H1 (cell line): ENCODE data around the gene MRTFB. TPM values are rescaled to one million over a fixed set of nuclear protein-coding genes. Genes with fewer than 3 reads are reported as not detected.

Experiments
- CTCF ChIA-PET: fragments of 300-600 bp; sonication (Branson Sonifier 250); formaldehyde crosslinking; loops from one replicate; lab custom pipeline; 2021; ENCODE audit not compliant: partially characterized antibody; lab: Charles Lee
- POLR2A ChIA-PET: fragments of 300-600 bp; sonication (Branson Sonifier 250); formaldehyde crosslinking; loops from one replicate; lab custom pipeline; 2021; ENCODE audit warnings: inconsistent platforms; ENCODE audit not compliant: partially characterized antibody; lab: Charles Lee
- DNase-seq, 2 experiments: peaks; one replicate each; pipeline versions ENCODE4 v3.0.0 to v3.0.0-alpha.2; 2010 to 2022; ENCODE audit warnings: low spot score in 2 of 2, low read depth in 1 of 2, mixed read lengths in 1 of 2
- FAIRE-seq: peaks from 2 replicates; lab custom pipeline; 2011; peaks lifted over from hg19 to GRCh38; lab: Jason Lieb, UNC
- H2AFZ ChIP-seq: 2 replicates; pipeline ENCODE4 v1.8.1; 2012; ENCODE audit warnings: low read length, inconsistent platforms
- H2AK5ac ChIP-seq: 2 replicates; pipeline ENCODE4 v1.6.1; 2013; ENCODE audit warnings: low read depth, low read length
- H2BK120ac ChIP-seq: replicated peaks from 2 replicates; pipeline ENCODE3; 2013; ENCODE audit warnings: low read depth, low read length, inconsistent platforms
- H2BK12ac ChIP-seq: 2 replicates; pipeline ENCODE4 v1.6.1; 2013; ENCODE audit warnings: low read depth, low read length
- H2BK15ac ChIP-seq: 2 replicates; pipeline ENCODE4 v1.6.1; 2013; ENCODE audit warnings: low read length
- H2BK20ac ChIP-seq: 2 replicates; pipeline ENCODE4 v1.6.1; 2013; ENCODE audit warnings: low read length
- H2BK5ac ChIP-seq: 2 replicates; pipeline ENCODE4 v1.6.1; 2013; ENCODE audit warnings: low read depth, low read length
- H3K14ac ChIP-seq: 2 replicates; pipeline ENCODE4 v1.6.1; 2013; ENCODE audit warnings: inconsistent platforms; ENCODE audit not compliant: insufficient read length
- H3K18ac ChIP-seq: 2 replicates; pipeline ENCODE4 v1.6.1; 2013; ENCODE audit warnings: low read length; ENCODE audit errors: extremely low read depth
- H3K23ac ChIP-seq: 2 replicates; pipeline ENCODE4 v1.6.1; 2013; ENCODE audit warnings: inconsistent platforms; ENCODE audit not compliant: insufficient read length
- H3K23me2 ChIP-seq: 2 replicates; pipeline ENCODE4 v1.6.1; 2013; ENCODE audit warnings: low read depth, low read length
- H3K27ac ChIP-seq: 2 replicates; pipeline ENCODE4 v1.6.1; 2011; ENCODE audit warnings: low read depth, low read length, inconsistent platforms
- H3K27me3 ChIP-seq, 4 experiments: replicated peaks in 1 of 4; 1 replicate in 1 of 4; 2 replicates in 3 of 4; pipeline versions ENCODE4 v1.6.1 to v1.8.1; 2011 to 2013; ENCODE audit warnings: low read length in 3 of 4, mild to moderate bottlenecking in 3 of 4, inconsistent platforms in 2 of 4, mixed read lengths in 2 of 4, moderate library complexity in 1 of 4; ENCODE audit not compliant: control insufficient read depth in 3 of 4, insufficient read depth in 3 of 4; ENCODE audit errors: extremely low read depth in 1 of 4
- H3K36me3 ChIP-seq, 4 experiments: 2 replicates each; pipeline versions ENCODE4 v1.6.1 to v1.8.1; 2011 to 2013; ENCODE audit warnings: mild to moderate bottlenecking in 4 of 4, low read length in 3 of 4, moderate library complexity in 2 of 4, control low read depth in 1 of 4, inconsistent platforms in 1 of 4; ENCODE audit not compliant: insufficient read depth in 4 of 4, control insufficient read depth in 2 of 4
- H3K4ac ChIP-seq: replicated peaks from 2 replicates; pipeline ENCODE3; 2013; ENCODE audit warnings: low read length, low read depth, mixed read lengths, inconsistent platforms; ENCODE audit not compliant: insufficient read length
- H3K4me1 ChIP-seq, 4 experiments: replicated peaks in 1 of 4; 1 replicate in 1 of 4; 2 replicates in 3 of 4; pipeline versions ENCODE4 v1.6.1 to v1.8.1; 2011 to 2013; ENCODE audit warnings: low read length in 3 of 4, inconsistent platforms in 2 of 4, mixed read lengths in 1 of 4; ENCODE audit not compliant: insufficient read depth in 4 of 4, control insufficient read depth in 3 of 4
- H3K4me2 ChIP-seq, 2 experiments: 2 replicates each; pipeline versions ENCODE4 v1.6.1 to v1.8.1; 2011 to 2013; ENCODE audit warnings: low read depth in 2 of 2, low read length in 2 of 2, control low read depth in 1 of 2, inconsistent platforms in 1 of 2, mild to moderate bottlenecking in 1 of 2; ENCODE audit not compliant: insufficient read depth in 1 of 2
- H3K4me3 ChIP-seq, 4 experiments: fragments of 200-600, 300-600 bp in 1 of 4; sonication (generic), shearing (Covaris generic), sonication (Bioruptor Twin) in 1 of 4; 2 replicates each; pipeline versions ENCODE4 v1.5.1 to v1.8.1; 2011 to 2016; ENCODE audit warnings: low read length in 4 of 4, low read depth in 3 of 4, control low read depth in 2 of 4, inconsistent platforms in 2 of 4, mild to moderate bottlenecking in 2 of 4, mixed read lengths in 1 of 4, moderate library complexity in 1 of 4; ENCODE audit not compliant: insufficient read depth in 2 of 4; ENCODE audit errors: extremely low read depth in 1 of 4
- H3K56ac ChIP-seq: replicated peaks from 2 replicates; pipeline ENCODE3; 2013; ENCODE audit warnings: low read depth, mild to moderate bottlenecking, mixed read lengths, low read length, inconsistent platforms; ENCODE audit not compliant: insufficient read length
- H3K79me1 ChIP-seq: 2 replicates; pipeline ENCODE4 v1.6.1; 2013; ENCODE audit warnings: low read depth, low read length, control low read depth
- H3K79me2 ChIP-seq, 2 experiments: 2 replicates each; pipeline versions ENCODE4 v1.6.1 to v1.8.1; 2012 to 2013; ENCODE audit warnings: low read length in 2 of 2, mild to moderate bottlenecking in 2 of 2, inconsistent platforms in 1 of 2; ENCODE audit not compliant: insufficient read depth in 2 of 2, control insufficient read depth in 1 of 2
- H3K9ac ChIP-seq, 4 experiments: replicated peaks in 1 of 4; 1 replicate in 1 of 4; 2 replicates in 3 of 4; pipeline versions ENCODE4 v1.6.1 to v1.8.1; 2011 to 2013; ENCODE audit warnings: low read depth in 3 of 4, low read length in 3 of 4, control low read depth in 2 of 4, mild to moderate bottlenecking in 2 of 4, moderate library complexity in 2 of 4, inconsistent platforms in 1 of 4; ENCODE audit errors: extremely low read depth in 1 of 4
- H3K9me3 ChIP-seq, 2 experiments: 2 replicates each; pipeline versions ENCODE4 v1.6.1 to v1.8.1; 2012 to 2013; ENCODE audit warnings: mild to moderate bottlenecking in 2 of 2, moderate library complexity in 2 of 2, control low read depth in 1 of 2, inconsistent platforms in 1 of 2, low read depth in 1 of 2, low read length in 1 of 2, mixed read lengths in 1 of 2; ENCODE audit not compliant: insufficient read depth in 2 of 2
- H4K20me1 ChIP-seq, 2 experiments: replicated peaks in 1 of 2; 2 replicates each; pipeline versions ENCODE3 to v1.8.1; 2011 to 2013; ENCODE audit warnings: inconsistent platforms in 2 of 2, low read length in 2 of 2, mild to moderate bottlenecking in 1 of 2; ENCODE audit not compliant: insufficient read depth in 2 of 2, control insufficient read depth in 1 of 2
- H4K5ac ChIP-seq: 2 replicates; pipeline ENCODE4 v1.6.1; 2013; ENCODE audit warnings: low read length, low read depth, mixed read lengths, inconsistent platforms; ENCODE audit not compliant: insufficient read length
- H4K8ac ChIP-seq: 2 replicates; pipeline ENCODE4 v1.8.0; 2013; ENCODE audit warnings: mild to moderate bottlenecking, moderate library complexity, low read length, inconsistent platforms; ENCODE audit not compliant: insufficient read depth; ENCODE audit errors: extremely low read depth
- H4K91ac ChIP-seq: replicated peaks from 2 replicates; pipeline ENCODE3; 2013; ENCODE audit warnings: low read length, mixed read lengths, inconsistent platforms; ENCODE audit not compliant: insufficient read length
- CEBPB ChIP-seq: IDR thresholded peaks from 2 replicates; pipeline ENCODE4 v1.6.1; 2012; ENCODE audit warnings: low read depth, low read length
- GTF2F1 ChIP-seq: IDR thresholded peaks from 2 replicates; pipeline ENCODE4 v1.6.1; 2012; ENCODE audit warnings: low read depth, low read length, improper control_type of control experiment, borderline replicate concordance
- HDAC2 ChIP-seq, 2 experiments: fragments of 300-600 bp in 1 of 2; sonication (generic) in 1 of 2; IDR thresholded peaks; 2 replicates each; pipeline ENCODE4 v1.6.1; 2011 to 2012; ENCODE audit warnings: low read depth in 2 of 2, low read length in 2 of 2, mild to moderate bottlenecking in 2 of 2, moderate library complexity in 2 of 2, borderline replicate concordance in 1 of 2, inconsistent platforms in 1 of 2
- PHF8 ChIP-seq: fragments of 200-600 bp; sonication (generic); conservative IDR thresholded peaks from 2 replicates; pipeline ENCODE4 v1.7.1; 2012; ENCODE audit warnings: low read depth, mild to moderate bottlenecking, inconsistent platforms, low read length, moderate library complexity
- POLR2A ChIP-seq, 2 experiments: IDR thresholded peaks; 1 replicate in 1 of 2; 2 replicates in 1 of 2; pipeline ENCODE4 v1.6.1; 2011; ENCODE audit warnings: low read depth in 2 of 2, low read length in 2 of 2, mild to moderate bottlenecking in 2 of 2; ENCODE audit errors: control extremely low read depth in 1 of 2
- TBP ChIP-seq: IDR thresholded peaks from 2 replicates; pipeline ENCODE4 v1.6.1; 2011; ENCODE audit warnings: low read depth, low read length, improper control_type of control experiment
- TEAD4 ChIP-seq: IDR thresholded peaks from 2 replicates; pipeline ENCODE4 v1.6.1; 2012; ENCODE audit warnings: low read depth, low read length, inconsistent platforms, mixed read lengths
- WGBS, 2 experiments: shearing (Covaris generic) in 1 of 2; methylation state at CpG; one replicate each; pipeline versions ENCODE4 v1.1.6 to v1.1.7; 2013 to 2015; ENCODE audit warnings: low lambda C conversion rate in 2 of 2, mixed read lengths in 2 of 2, inconsistent platforms in 1 of 2, low coverage in 1 of 2, missing lambda C conversion rate in 1 of 2; ENCODE audit not compliant: insufficient replicate concordance in 2 of 2, insufficient coverage in 1 of 2, insufficient read length in 1 of 2; ENCODE audit errors: extremely low coverage in 1 of 2, missing lambda C conversion rate in 1 of 2; 5-methylcytosine and 5-hydroxymethylcytosine counted together
- polyA plus RNA-seq, 7 experiments: library from polyadenylated mRNA; depleted of rRNA in 3 of 7; stranded (reverse) in 5 of 7; unstranded in 2 of 7; fragments of >200 nt in 5 of 7; fragments of 200-250 nt in 2 of 7; gene quantifications; 1 replicate in 5 of 7; 2 replicates in 1 of 7; 4 replicates in 1 of 7; pipeline versions ENCODE4 v1.2.1 to v1.2.3, GENCODE V29; 2011 to 2013; ENCODE audit warnings: missing spikeins in 2 of 7, mixed read lengths in 2 of 7
- total RNA-seq: library from RNA; stranded (reverse); fragmentation: NEBNext Ultra II Directional; extraction: Animal tissue kit (Norgen Biotek cat#: 25700); gene quantifications from 2 replicates; pipeline ENCODE4 v1.2.1, GENCODE V29; 2021
- TF ChIP-seq, protein P1 (sequence below): IDR thresholded peaks from 2 replicates; pipeline ENCODE4 v1.6.1; 2012; ENCODE audit warnings: inconsistent platforms

MRTFB gene
- total and polyA plus RNA-seq, 2 of the 8 experiments (the other 6 are each of a cell fraction or from before 2014, with no cell fraction given): 13.5 to 34.9 TPM

DNA sequence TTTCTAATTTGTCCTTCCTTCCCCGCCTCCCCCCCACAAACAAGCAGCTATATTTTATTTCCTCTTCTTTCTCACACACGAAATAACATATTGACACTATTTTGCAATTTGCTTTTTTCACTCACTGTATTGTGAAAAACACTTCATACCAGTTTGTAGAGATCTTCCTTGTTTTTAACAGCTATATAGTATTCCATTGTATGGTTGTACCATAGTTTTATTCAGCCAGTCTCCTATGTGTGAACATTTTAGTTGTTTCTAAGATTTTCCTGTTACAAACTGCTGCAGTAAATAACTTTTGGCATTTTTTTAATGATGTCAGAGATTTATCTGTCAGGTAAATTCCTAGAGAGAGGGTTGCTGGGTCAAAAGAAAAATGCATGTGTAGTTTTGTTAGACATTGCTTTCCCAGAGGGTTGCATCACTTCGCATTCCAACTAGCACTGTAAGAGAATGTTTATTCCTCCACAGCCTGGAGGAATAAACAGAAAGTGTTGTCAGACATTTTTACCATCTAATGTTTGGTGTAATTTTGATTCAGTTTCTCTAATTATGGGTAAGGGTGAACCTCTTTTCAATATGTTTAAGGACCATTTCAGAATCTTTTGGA, 101.2 kb downstream of the MRTFB start:
- no peak overlapping the region for H2BK20ac ChIP-seq
- no peak overlapping the region for H3K9ac ChIP-seq
- no peak for DNase-seq
- H3K14ac ChIP-seq: no peak overlapping the region
- CTCF ChIA-PET: interaction anchor here (1.0 kb wide), 1 partner anchor 203 kb away, joined by 4 read pairs; no protein-coding TSS in a partner anchor
- H2AK5ac ChIP-seq: no peak overlapping the region
- H3K56ac ChIP-seq: no peak overlapping the region
- H3K4ac ChIP-seq: no peak overlapping the region
- no peak overlapping the region for H4K8ac ChIP-seq
- H4K5ac ChIP-seq: no peak overlapping the region
- no peaks in the 10 kb centered on the region for H3K36me3 ChIP-seq
- no peak overlapping the region for H3K4me3 ChIP-seq
- 76 to 100% methylated on average over 2 to 3 of the region's 3 CpGs for WGBS, 2 experiments
- TF ChIP-seq GTF2F1: no peak
- TF ChIP-seq PHF8: no peak
- 0 out of 2 replicates have a peak, but pooled peaks have one; percentile 27 for TF ChIP-seq CEBPB
- no peak for TF ChIP-seq TEAD4
- TF ChIP-seq, protein P1, sequence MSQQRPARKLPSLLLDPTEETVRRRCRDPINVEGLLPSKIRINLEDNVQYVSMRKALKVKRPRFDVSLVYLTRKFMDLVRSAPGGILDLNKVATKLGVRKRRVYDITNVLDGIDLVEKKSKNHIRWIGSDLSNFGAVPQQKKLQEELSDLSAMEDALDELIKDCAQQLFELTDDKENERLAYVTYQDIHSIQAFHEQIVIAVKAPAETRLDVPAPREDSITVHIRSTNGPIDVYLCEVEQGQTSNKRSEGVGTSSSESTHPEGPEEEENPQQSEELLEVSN: no peak
- TF ChIP-seq POLR2A (IDR thresholded peaks at IDR 0.05; ENCODE audit: control extremely low read depth in 1 of 2, low read depth in 2 of 2, low read length in 2 of 2): no peak
- TF ChIP-seq HDAC2 (IDR thresholded peaks at IDR 0.05; ENCODE audit: borderline replicate concordance in 1 of 2, low read depth in 2 of 2, low read length in 2 of 2): no peak
- TF ChIP-seq TBP: no peak
- peaks cover 0 to 3% of the 10 kb centered on the region in 2 experiments; a peak in 1 of 4 replicates for H3K79me2 ChIP-seq
- no peak overlapping the region for H3K27ac ChIP-seq
- H3K4me2 ChIP-seq: no peak overlapping the region
- no peak overlapping the region for H2BK5ac ChIP-seq
- no peak overlapping the region for H2BK12ac ChIP-seq
- no peaks in the 10 kb centered on the region for H3K27me3 ChIP-seq
- no peaks in the 10 kb centered on the region for H3K79me1 ChIP-seq
- POLR2A ChIA-PET: no interaction called here
- no peak overlapping the region for H2AFZ ChIP-seq
- no peaks in the 10 kb centered on the region for H4K20me1 ChIP-seq
- no peaks in the 10 kb centered on the region for H3K23me2 ChIP-seq
- H3K9me3 ChIP-seq: no peaks in the 10 kb centered on the region
- no peaks in the 10 kb centered on the region for H3K4me1 ChIP-seq
- H3K18ac ChIP-seq: no peak overlapping the region
- no peak overlapping the region for H2BK120ac ChIP-seq
- no peak overlapping the region for H3K23ac ChIP-seq
- no peak overlapping the region for H2BK15ac ChIP-seq
- FAIRE-seq: no peak
- H4K91ac ChIP-seq: no peak overlapping the region
